GM12878 (cell line): Measurements from ENCODE around the gene CLINT1. TPM values are rescaled to one million over a fixed set of nuclear protein-coding genes. Genes with fewer than 3 reads are reported as not detected.

Experiments used
- ATAC-seq: fragments of 200-7000 bp; cut with Tn5 transposase; 3 replicates; pipeline ENCODE4 v1.9.1; 2020; ENCODE audit warnings: mild to moderate bottlenecking, moderate library complexity
- BruUV-seq: library from RNA; stranded (reverse); fragments of 400-500 nt; replicated peaks from 2 replicates; lab custom pipeline; 2021; lab: Mats Ljungman, UMichigan
- CTCF ChIA-PET: fragments of 300-600 bp; sonication (Branson Sonifier 250); formaldehyde crosslinking; extraction: SDS; loops from one replicate; lab custom pipeline; 2021; ENCODE audit warnings: inconsistent platforms; lab: Yijun Ruan, JAX
- POLR2A ChIA-PET: fragments of 350-600 bp; formaldehyde crosslinking; extraction: SDS; loops from one replicate; lab custom pipeline; 2021; ENCODE audit warnings: inconsistent platforms; lab: Charles Lee
- RAD21 ChIA-PET: fragments of 300-600 bp; sonication (Branson Sonifier 250); formaldehyde crosslinking; loops from one replicate; lab custom pipeline; 2023; ENCODE audit warnings: antibody characterized with exemption; ENCODE audit not compliant: unreplicated experiment; lab: Charles Lee
- SMC1A ChIA-PET: fragments of 300-600 bp; sonication (Branson Sonifier 250); formaldehyde crosslinking; loops from one replicate; lab custom pipeline; 2023; ENCODE audit not compliant: unreplicated experiment, uncharacterized antibody; lab: Charles Lee
- DNase-seq: peaks from one replicate; pipeline ENCODE4 v3.0.0-alpha.2; 2011; ENCODE audit warnings: low read depth, low spot score
- FAIRE-seq: peaks from 3 replicates; lab custom pipeline; 2011; peaks lifted over from hg19 to GRCh38; lab: Jason Lieb, UNC
- H2AFZ ChIP-seq: 2 replicates; pipeline ENCODE4 v1.6.0; 2011; ENCODE audit warnings: low read depth, low read length, control low read depth; ENCODE audit not compliant: control insufficient read depth
- H3K27ac ChIP-seq: 2 replicates; pipeline ENCODE4 v1.5.1; 2011; ENCODE audit warnings: control low read depth; ENCODE audit not compliant: control insufficient read depth, insufficient read depth
- H3K27me3 ChIP-seq, 2 experiments: replicated peaks in 1 of 2; 2 replicates each; pipeline versions ENCODE4 v1.6.0 to v1.6.1; 2011; ENCODE audit warnings: low read length in 1 of 2; ENCODE audit not compliant: control insufficient read depth in 2 of 2, insufficient read depth in 2 of 2
- H3K36me3 ChIP-seq, 2 experiments: 2 replicates each; pipeline ENCODE4 v1.5.1; 2011; ENCODE audit warnings: low read length in 1 of 2; ENCODE audit not compliant: control insufficient read depth in 2 of 2, insufficient read depth in 2 of 2
- H3K4me1 ChIP-seq: 2 replicates; pipeline ENCODE4 v1.6.1; 2011; ENCODE audit warnings: mild to moderate bottlenecking, low read length, moderate library complexity, mixed read lengths; ENCODE audit not compliant: control insufficient read depth, insufficient read depth
- H3K4me2 ChIP-seq: 2 replicates; pipeline ENCODE4 v1.6.0; 2011; ENCODE audit warnings: control low read depth; ENCODE audit not compliant: control insufficient read depth, insufficient read depth
- H3K4me3 ChIP-seq: fragments of 200-600 bp; sonication (generic); 2 replicates; pipeline ENCODE4 v1.5.1; 2016
- H3K79me2 ChIP-seq: 2 replicates; pipeline ENCODE4 v1.6.0; 2011; ENCODE audit warnings: low read length; ENCODE audit not compliant: control insufficient read depth, insufficient read depth
- H3K9ac ChIP-seq: 2 replicates; pipeline ENCODE4 v1.8.0; 2011; ENCODE audit warnings: low read length, control low read depth, mixed read lengths; ENCODE audit not compliant: control insufficient read depth, insufficient read depth
- H3K9me3 ChIP-seq: replicated peaks from 3 replicates; pipeline ENCODE4 v1.5.1; 2011; ENCODE audit warnings: mild to moderate bottlenecking, low read length; ENCODE audit not compliant: control insufficient read depth, insufficient read depth
- H4K20me1 ChIP-seq: 2 replicates; pipeline ENCODE4 v1.6.0; 2011; ENCODE audit not compliant: control insufficient read depth, insufficient read depth
- PKNOX1 ChIP-seq: fragments of 450-650 bp; IDR thresholded peaks from 2 replicates; pipeline ENCODE4 v1.6.1; 2016; ENCODE audit warnings: mild to moderate bottlenecking
- WGBS: methylation state at CpG from one replicate; pipeline ENCODE4 v1.1.6; 2016; ENCODE audit warnings: low lambda C conversion rate; ENCODE audit not compliant: insufficient replicate concordance, insufficient coverage; ENCODE audit errors: missing lambda C conversion rate; 5-methylcytosine and 5-hydroxymethylcytosine counted together
- in situ Hi-C: fragments of 300-500 bp; cut with MboI; formaldehyde crosslinking; loops from 9 replicates; pipeline ENCODE4 v1.14.3; 2018; ENCODE audit warnings: mixed read lengths
- intact Hi-C: fragments of 100-400 bp; cut with micrococcal nuclease; formaldehyde crosslinking; loops from one replicate; pipeline ENCODE4 v1.14.2; 2022; ENCODE audit not compliant: unreplicated experiment
- polyA plus RNA-seq, 11 experiments: library from polyadenylated mRNA; depleted of rRNA in 4 of 11; unstranded in 6 of 11; stranded (reverse) in 5 of 11; fragments of >200 nt; fragmentation: Nextera tagmentation in 4 of 11; fragmentation: Illumina TruSeq in 1 of 11; extraction: Ambion mirVana in 4 of 11; extraction: Trizol in 1 of 11; gene quantifications; 1 replicate in 1 of 11; 2 replicates in 10 of 11; pipeline versions ENCODE4 v1.2.1 to v1.2.3, GENCODE V29; 2011 to 2016; ENCODE audit warnings: inconsistent platforms in 2 of 11, missing spikeins in 2 of 11, low read depth in 1 of 11
- total RNA-seq, 4 experiments: library from RNA; depleted of rRNA in 3 of 4; stranded (reverse); fragments of >200 nt in 3 of 4; fragmentation: Illumina TruSeq in 1 of 4; extraction: Trizol in 1 of 4; gene quantifications; 2 replicates each; pipeline versions ENCODE4 v1.2.1 to v1.2.3, GENCODE V29; 2013 to 2021

The CLINT1 gene
- total and polyA plus RNA-seq, 10 of the 15 experiments (the other 5 are each of a cell fraction or from before 2014, with no cell fraction given) = 30.0 to 136 (median 105) TPM

GRCh38 chr5:157908459-157908858, 49.5 kb upstream of the CLINT1 start:
- no peak for TF ChIP-seq PKNOX1
- Histone ChIP-seq H3K27ac (no peak overlapping the region), H3K4me2 (no peak overlapping the region), H3K4me3 (no peak overlapping the region), H2AFZ (no peak overlapping the region), H3K9ac (no peak overlapping the region), H3K36me3 (no peaks in the 10 kb centered on the region), H4K20me1 (no peaks in the 10 kb centered on the region), H3K27me3 (no peaks in the 10 kb centered on the region), H3K79me2 (no peaks in the 10 kb centered on the region), H3K9me3 (no peaks in the 10 kb centered on the region), H3K4me1 (peaks cover 8% of the 10 kb centered on the region; the same call in 1 of the 2 replicates)
- DNase-seq (no peak), ATAC-seq (no peak), FAIRE-seq (no peak)
- ChIA-PET CTCF (interaction anchor here (0.8 to 1.6 kb wide), 6 partner anchors 8 to 91 kb away, joined by 3 to 8 read pairs (median 4); no protein-coding TSS in a partner anchor), POLR2A (interaction anchor here (0.5 to 0.6 kb wide), 2 partner anchors 9 to 50 kb away, joined by 3 read pairs; no protein-coding TSS in a partner anchor), RAD21 (interaction anchor here (1.0 to 1.2 kb wide), 2 partner anchors 41 to 57 kb away, joined by 3 read pairs; no protein-coding TSS in a partner anchor), SMC1A (interaction anchor here (0.9 to 3.0 kb wide), 11 partner anchors 8 to 53 kb away, joined by 3 to 20 read pairs (median 4); no protein-coding TSS in a partner anchor)
- WGBS = 100% methylated on average over 1 of the region's 1 CpG
- in situ Hi-C loops (no loop called here), intact Hi-C loops (no loop called here)
- BruUV-seq = no TSS peak

GRCh38 chr5:157907479-157907878, 48.5 kb upstream of the CLINT1 start:
- no peaks in the 10 kb centered on the region for H3K79me2 ChIP-seq
- WGBS = 52% methylated on average over 3 of the region's 3 CpGs
- FAIRE-seq = no peak
- H3K4me3 ChIP-seq = no peak overlapping the region
- no TSS peak for BruUV-seq
- DNase-seq = no peak
- ChIA-PET RAD21 (interaction anchor here (0.8 kb wide), 1 partner anchor 41 kb away, joined by 3 read pairs; no protein-coding TSS in a partner anchor), SMC1A (interaction anchor here (0.9 to 3.0 kb wide), 5 partner anchors 11 to 52 kb away, joined by 3 to 20 read pairs (median 4); no protein-coding TSS in a partner anchor), CTCF (interaction anchor here (0.6 to 1.4 kb wide), 6 partner anchors 8 to 79 kb away, joined by 3 to 4 read pairs (median 4); no protein-coding TSS in a partner anchor), POLR2A (interaction anchor here (0.8 to 0.9 kb wide), 2 partner anchors 7 to 19 kb away, joined by 3 read pairs; no protein-coding TSS in a partner anchor)
- no peak for TF ChIP-seq PKNOX1
- no peak overlapping the region for H3K27ac ChIP-seq
- no peaks in the 10 kb centered on the region for H3K27me3 ChIP-seq
- intact Hi-C loops (no loop called here), in situ Hi-C loops (no loop called here)
- peaks cover under 1% of the 10 kb centered on the region; the same call in 1 of the 2 replicates for H3K4me1 ChIP-seq
- no peaks in the 10 kb centered on the region for H3K36me3 ChIP-seq
- no peak overlapping the region for H2AFZ ChIP-seq
- no peaks in the 10 kb centered on the region for H4K20me1 ChIP-seq
- H3K4me2 ChIP-seq = no peak overlapping the region
- H3K9me3 ChIP-seq = no peaks in the 10 kb centered on the region
- no peak overlapping the region for H3K9ac ChIP-seq
- ATAC-seq = no peak
